HCT116 (cell line): Measurements from ENCODE around the gene PIGH. TPM values are rescaled to one million over a fixed set of nuclear protein-coding genes. Genes with fewer than 3 reads are reported as not detected.

Experiments used
- ATAC-seq: fragments of 200-7000 bp; cut with Tn5 transposase; 2 replicates; pipeline ENCODE4 v1.9.1; 2020; ENCODE audit warnings: mild to moderate bottlenecking, moderate library complexity
- BruUV-seq: library from RNA; stranded (reverse); fragments of 400-500 nt; replicated peaks from 2 replicates; lab custom pipeline; 2021; lab: Mats Ljungman, UMichigan
- CTCF ChIA-PET: fragments of 300-600 bp; sonication (Branson Sonifier 250); formaldehyde crosslinking; loops from one replicate; lab custom pipeline; 2021; ENCODE audit warnings: antibody characterized with exemption; lab: Charles Lee
- POLR2A ChIA-PET: fragments of 300-600, 350-600 bp; sonication (Branson Sonifier 250); formaldehyde crosslinking; loops from one replicate; lab custom pipeline; 2021; ENCODE audit warnings: antibody characterized with exemption; lab: Charles Lee
- RAD21 ChIA-PET, 2 experiments: fragments of 300-600 bp; sonication (Branson Sonifier 250); formaldehyde crosslinking; loops; one replicate each; lab custom pipeline; 2023; ENCODE audit warnings: low total read pairs in 2 of 2; ENCODE audit not compliant: uncharacterized antibody in 2 of 2, unreplicated experiment in 2 of 2, low non-redundant PET in 1 of 2; lab: Charles Lee
- DNase-seq: peaks from one replicate; pipeline ENCODE4 v3.0.0-alpha.2; 2010; ENCODE audit warnings: low read depth, low spot score
- H2AFZ ChIP-seq: fragments of 200-600 bp; shearing (Covaris generic), sonication (generic); 2 replicates; pipeline ENCODE4 v1.6.1; 2017; ENCODE audit warnings: low read depth, mixed run types, mixed read lengths, antibody characterized with exemption, low read length; ENCODE audit not compliant: poor library complexity, severe bottlenecking
- H3K27ac ChIP-seq: 2 replicates; pipeline ENCODE4 v1.5.1; 2012; ENCODE audit warnings: low read depth, low read length
- H3K27me3 ChIP-seq: fragments of 200-600 bp; sonication (generic); 2 replicates; pipeline ENCODE4 v1.6.1; 2016; ENCODE audit warnings: mixed run types, low read length, mixed read lengths; ENCODE audit not compliant: insufficient read depth
- H3K36me3 ChIP-seq, 2 experiments: fragments of 200-500 bp in 1 of 2; fragments of 200-600 bp in 1 of 2; sonication (Bioruptor generic) in 1 of 2; sonication (generic) in 1 of 2; 2 replicates each; pipeline versions ENCODE4 v1.5.1 to v1.6.1; 2014 to 2016; ENCODE audit warnings: low read length in 2 of 2, inconsistent platforms in 1 of 2, mixed read lengths in 1 of 2, mixed run types in 1 of 2; ENCODE audit not compliant: insufficient read depth in 2 of 2, control insufficient read depth in 1 of 2
- H3K4me1 ChIP-seq, 2 experiments: fragments of 200-600 bp in 1 of 2; sonication (generic) in 1 of 2; 2 replicates each; pipeline versions ENCODE4 v1.5.1 to v1.6.1; 2012 to 2017; ENCODE audit warnings: low read length in 2 of 2, inconsistent platforms in 1 of 2, mild to moderate bottlenecking in 1 of 2, mixed read lengths in 1 of 2, mixed run types in 1 of 2, moderate library complexity in 1 of 2; ENCODE audit not compliant: insufficient read depth in 2 of 2, control insufficient read depth in 1 of 2
- H3K4me2 ChIP-seq: fragments of 200-600 bp; sonication (generic); 2 replicates; pipeline ENCODE4 v1.6.1; 2017; ENCODE audit warnings: mixed run types, low read length, mixed read lengths
- H3K4me3 ChIP-seq, 2 experiments: fragments of 200-600 bp in 1 of 2; sonication (generic) in 1 of 2; replicated peaks in 1 of 2; 2 replicates each; pipeline ENCODE4 v1.5.1; 2011 to 2016; ENCODE audit warnings: low read length in 2 of 2, control low read depth in 1 of 2, low read depth in 1 of 2, mild to moderate bottlenecking in 1 of 2, mixed read lengths in 1 of 2, mixed run types in 1 of 2
- H3K79me2 ChIP-seq: fragments of 200-600 bp; sonication (generic); 2 replicates; pipeline ENCODE4 v1.6.1; 2017; ENCODE audit warnings: mild to moderate bottlenecking, mixed run types, low read length, moderate library complexity, mixed read lengths; ENCODE audit not compliant: insufficient read depth
- H3K9ac ChIP-seq: fragments of 200-600 bp; sonication (generic); 2 replicates; pipeline ENCODE4 v1.6.1; 2016; ENCODE audit warnings: low read length, mixed read lengths
- H3K9me2 ChIP-seq: fragments of 200-600 bp; sonication (generic), shearing (Covaris generic); 2 replicates; pipeline ENCODE4 v1.6.1; 2017; ENCODE audit warnings: mixed run types, mild to moderate bottlenecking, moderate library complexity; ENCODE audit not compliant: insufficient read depth
- H3K9me3 ChIP-seq, 2 experiments: fragments of 200-500 bp in 1 of 2; fragments of 200-600 bp in 1 of 2; sonication (Bioruptor generic) in 1 of 2; sonication (generic) in 1 of 2; 2 replicates each; pipeline ENCODE4 v1.6.1; 2014 to 2017; ENCODE audit warnings: low read length in 2 of 2, mixed read lengths in 2 of 2, inconsistent platforms in 1 of 2, low read depth in 1 of 2, mild to moderate bottlenecking in 1 of 2, mixed run types in 1 of 2, moderate library complexity in 1 of 2; ENCODE audit not compliant: control insufficient read depth in 1 of 2, insufficient read depth in 1 of 2
- H4K20me1 ChIP-seq: fragments of 200-600 bp; sonication (generic), shearing (Covaris generic); 2 replicates; pipeline ENCODE4 v1.6.1; 2017; ENCODE audit warnings: mixed run types, mild to moderate bottlenecking, moderate library complexity; ENCODE audit not compliant: insufficient read depth
- EZH2phosphoT487 ChIP-seq: fragments of 200-600 bp; IDR thresholded peaks from 2 replicates; pipeline ENCODE4 v1.6.1; 2018; ENCODE audit warnings: antibody characterized with exemption, borderline replicate concordance
- FOSL1 ChIP-seq: IDR thresholded peaks from 2 replicates; pipeline ENCODE4 v1.6.1; 2012; ENCODE audit warnings: low read depth
- JUND ChIP-seq: IDR thresholded peaks from 2 replicates; pipeline ENCODE4 v1.6.1; 2012
- SP1 ChIP-seq: IDR thresholded peaks from 2 replicates; pipeline ENCODE4 v1.6.1; 2012; ENCODE audit warnings: low read depth
- YY1 ChIP-seq: IDR thresholded peaks from 2 replicates; pipeline ENCODE4 v1.6.1; 2011; ENCODE audit warnings: low read length, low read depth, moderate library complexity, mild to moderate bottlenecking; ENCODE audit not compliant: insufficient replicate concordance; ENCODE audit errors: extremely low read depth
- intact Hi-C: fragments of 100-400 bp; cut with micrococcal nuclease; formaldehyde crosslinking; loops from 2 replicates; pipeline ENCODE4 v1.10.0; 2022
- total RNA-seq: library from RNA; stranded (reverse); gene quantifications from one replicate; pipeline ENCODE4 v1.2.1, GENCODE V29; 2021; ENCODE audit not compliant: unreplicated experiment
- TF ChIP-seq, protein P1 (sequence below): IDR thresholded peaks from 2 replicates; pipeline ENCODE4 v1.6.1; 2012
- TF ChIP-seq, protein P2 (sequence below): IDR thresholded peaks from 2 replicates; pipeline ENCODE4 v1.6.1; 2011; ENCODE audit warnings: mild to moderate bottlenecking, low read length, moderate library complexity; ENCODE audit not compliant: insufficient replicate concordance; ENCODE audit errors: extremely low read depth

Gene PIGH
- total RNA-seq, 1 experiment from 2014 or later = 20.9 TPM

DNA sequence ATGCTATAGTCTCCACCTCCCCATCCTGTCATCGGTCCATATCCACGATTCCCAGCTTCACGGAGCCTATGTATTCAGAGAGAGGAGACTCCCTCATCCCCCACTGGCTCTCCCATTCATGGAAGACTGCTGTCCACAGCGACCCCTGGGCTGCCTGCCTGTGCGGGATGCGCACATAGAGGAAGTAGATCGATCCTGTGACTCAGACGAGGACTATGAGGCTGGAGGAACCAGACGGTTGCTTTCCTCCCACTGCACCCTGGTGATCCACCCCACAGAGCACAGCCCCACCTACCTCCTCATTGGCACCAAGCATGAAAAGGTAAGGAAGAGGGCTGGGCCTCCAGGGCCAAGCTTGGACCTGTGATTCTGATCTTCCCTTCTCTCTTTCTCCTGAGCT lies 24.4 kb downstream of the PIGH start:
- H3K27ac ChIP-seq = no peak overlapping the region
- no peak overlapping the region for H3K4me2 ChIP-seq
- BruUV-seq = no TSS peak
- intact Hi-C loops = no loop called here
- RAD21 ChIA-PET = no interaction called here
- POLR2A ChIA-PET = no interaction called here
- no peaks in the 10 kb centered on the region for H3K79me2 ChIP-seq
- no peak overlapping the region for H3K4me3 ChIP-seq
- ATAC-seq = no peak
- CTCF ChIA-PET = interaction anchor here (1.1 to 2.7 kb wide), 4 partner anchors 43 to 148 kb away, joined by 3 to 7 read pairs (median 4); no protein-coding TSS in a partner anchor
- no peak for DNase-seq
- H3K9me2 ChIP-seq = no peaks in the 10 kb centered on the region
- H4K20me1 ChIP-seq = no peaks in the 10 kb centered on the region
- H3K4me1 ChIP-seq = peaks cover 0 to 4% of the 10 kb centered on the region in 2 experiments; a peak in 1 of 4 replicates
- no peak overlapping the region for H2AFZ ChIP-seq
- TF ChIP-seq FOSL1 (no peak), SP1 (no peak)
- H3K36me3 ChIP-seq = peaks cover 0 to 4% of the 10 kb centered on the region in 2 experiments; a peak in 1 of 4 replicates
- H3K27me3 ChIP-seq = no peaks in the 10 kb centered on the region
- no peaks in the 10 kb centered on the region for H3K9me3 ChIP-seq
- H3K9ac ChIP-seq = no peak overlapping the region

DNA sequence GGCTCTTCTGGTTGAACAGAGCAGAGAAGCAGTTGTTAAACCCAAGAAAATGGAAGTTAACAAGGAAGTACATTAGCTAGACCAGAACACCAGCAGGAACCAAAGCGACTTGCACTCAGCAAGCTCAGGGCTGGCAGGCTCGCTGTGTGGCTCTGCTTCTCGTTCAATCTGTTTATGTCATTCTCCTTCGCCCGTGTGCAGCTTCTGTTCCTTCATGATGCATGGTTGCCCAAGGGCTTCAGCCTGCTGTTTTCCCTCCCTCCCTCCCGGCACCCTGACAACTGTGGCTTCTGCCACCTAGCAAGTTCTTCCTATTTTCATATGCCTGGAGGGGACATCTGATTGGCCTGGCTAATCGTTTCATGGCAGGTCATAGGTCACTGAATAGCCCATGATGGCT lies 25.3 kb downstream of the PIGH start:
- peaks cover 0 to 4% of the 10 kb centered on the region in 2 experiments; a peak in 1 of 4 replicates for H3K36me3 ChIP-seq
- H3K4me2 ChIP-seq = no peak overlapping the region
- H3K27ac ChIP-seq = no peak overlapping the region
- H3K9me2 ChIP-seq = no peaks in the 10 kb centered on the region
- H3K9me3 ChIP-seq = no peaks in the 10 kb centered on the region
- H3K9ac ChIP-seq = no peak overlapping the region
- H3K79me2 ChIP-seq = no peaks in the 10 kb centered on the region
- TF ChIP-seq, protein P1, sequence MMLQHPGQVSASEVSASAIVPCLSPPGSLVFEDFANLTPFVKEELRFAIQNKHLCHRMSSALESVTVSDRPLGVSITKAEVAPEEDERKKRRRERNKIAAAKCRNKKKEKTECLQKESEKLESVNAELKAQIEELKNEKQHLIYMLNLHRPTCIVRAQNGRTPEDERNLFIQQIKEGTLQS = no peak
- TF ChIP-seq YY1 (no peak), EZH2phosphoT487 (no peak), JUND (no peak)
- TF ChIP-seq, protein P2, sequence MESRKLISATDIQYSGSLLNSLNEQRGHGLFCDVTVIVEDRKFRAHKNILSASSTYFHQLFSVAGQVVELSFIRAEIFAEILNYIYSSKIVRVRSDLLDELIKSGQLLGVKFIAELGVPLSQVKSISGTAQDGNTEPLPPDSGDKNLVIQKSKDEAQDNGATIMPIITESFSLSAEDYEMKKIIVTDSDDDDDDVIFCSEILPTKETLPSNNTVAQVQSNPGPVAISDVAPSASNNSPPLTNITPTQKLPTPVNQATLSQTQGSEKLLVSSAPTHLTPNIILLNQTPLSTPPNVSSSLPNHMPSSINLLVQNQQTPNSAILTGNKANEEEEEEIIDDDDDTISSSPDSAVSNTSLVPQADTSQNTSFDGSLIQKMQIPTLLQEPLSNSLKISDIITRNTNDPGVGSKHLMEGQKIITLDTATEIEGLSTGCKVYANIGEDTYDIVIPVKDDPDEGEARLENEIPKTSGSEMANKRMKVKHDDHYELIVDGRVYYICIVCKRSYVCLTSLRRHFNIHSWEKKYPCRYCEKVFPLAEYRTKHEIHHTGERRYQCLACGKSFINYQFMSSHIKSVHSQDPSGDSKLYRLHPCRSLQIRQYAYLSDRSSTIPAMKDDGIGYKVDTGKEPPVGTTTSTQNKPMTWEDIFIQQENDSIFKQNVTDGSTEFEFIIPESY = no peak
- DNase-seq = no peak
- ATAC-seq = no peak
- no peaks in the 10 kb centered on the region for H4K20me1 ChIP-seq
- H3K4me1 ChIP-seq = peaks cover 0 to 4% of the 10 kb centered on the region in 2 experiments; a peak in 1 of 4 replicates
- no peak overlapping the region for H3K4me3 ChIP-seq
- intact Hi-C loops = no loop called here
- BruUV-seq = no TSS peak
- no peak overlapping the region for H2AFZ ChIP-seq
- H3K27me3 ChIP-seq = no peaks in the 10 kb centered on the region
- CTCF ChIA-PET = no interaction called here
- RAD21 ChIA-PET = no interaction called here
- POLR2A ChIA-PET = no interaction called here
